GM19240 (cell line): ENCODE measurements around the gene ZNF629.

Experiments
- DNase-seq: peaks from one replicate; pipeline ENCODE4 v3.0.0; 2011; ENCODE audit warnings: low spot score; ENCODE audit not compliant: insufficient read length

ZNF629 gene

DNA sequence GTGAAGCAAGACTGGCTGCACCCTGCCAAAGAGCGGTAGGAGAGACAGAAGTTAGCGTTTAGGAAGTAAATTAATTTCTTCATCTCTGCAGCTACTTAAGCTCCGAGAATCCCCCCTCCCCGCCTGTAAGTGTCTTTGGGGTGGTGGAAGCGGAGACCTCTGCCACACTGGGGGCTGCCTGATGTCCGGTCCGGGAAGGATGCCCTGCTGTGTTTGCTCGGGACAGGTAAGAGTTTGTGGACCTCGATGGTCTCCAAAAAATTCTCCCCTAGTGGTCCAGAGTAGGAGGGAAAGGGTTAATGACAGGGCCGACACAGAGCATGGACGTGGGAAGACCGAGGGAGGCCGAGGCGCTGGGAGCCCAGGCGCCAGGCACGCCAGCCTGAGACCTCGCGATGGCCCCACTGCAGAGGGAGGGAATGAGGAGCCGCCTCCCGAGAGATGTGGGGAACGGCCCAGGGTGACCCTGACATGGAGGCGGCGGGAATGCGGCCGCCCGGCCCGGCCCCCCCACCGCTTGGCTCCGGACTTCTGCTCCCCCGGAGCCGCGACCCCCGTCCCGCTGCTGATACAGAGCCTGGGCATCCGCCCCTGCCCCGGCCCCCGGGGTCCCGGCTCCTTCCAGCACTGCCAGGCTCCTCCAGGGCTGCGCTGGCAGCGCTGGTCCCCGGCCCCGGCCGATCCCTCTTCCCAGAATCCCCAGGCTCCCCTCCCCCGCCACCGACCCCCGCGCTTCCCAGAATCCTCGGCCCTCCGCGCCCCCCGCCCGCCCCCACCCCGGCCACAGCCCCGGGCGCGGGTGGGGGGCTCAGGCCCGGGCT lies 680 bp downstream of the ZNF629 start:
- no peak for DNase-seq

DNA sequence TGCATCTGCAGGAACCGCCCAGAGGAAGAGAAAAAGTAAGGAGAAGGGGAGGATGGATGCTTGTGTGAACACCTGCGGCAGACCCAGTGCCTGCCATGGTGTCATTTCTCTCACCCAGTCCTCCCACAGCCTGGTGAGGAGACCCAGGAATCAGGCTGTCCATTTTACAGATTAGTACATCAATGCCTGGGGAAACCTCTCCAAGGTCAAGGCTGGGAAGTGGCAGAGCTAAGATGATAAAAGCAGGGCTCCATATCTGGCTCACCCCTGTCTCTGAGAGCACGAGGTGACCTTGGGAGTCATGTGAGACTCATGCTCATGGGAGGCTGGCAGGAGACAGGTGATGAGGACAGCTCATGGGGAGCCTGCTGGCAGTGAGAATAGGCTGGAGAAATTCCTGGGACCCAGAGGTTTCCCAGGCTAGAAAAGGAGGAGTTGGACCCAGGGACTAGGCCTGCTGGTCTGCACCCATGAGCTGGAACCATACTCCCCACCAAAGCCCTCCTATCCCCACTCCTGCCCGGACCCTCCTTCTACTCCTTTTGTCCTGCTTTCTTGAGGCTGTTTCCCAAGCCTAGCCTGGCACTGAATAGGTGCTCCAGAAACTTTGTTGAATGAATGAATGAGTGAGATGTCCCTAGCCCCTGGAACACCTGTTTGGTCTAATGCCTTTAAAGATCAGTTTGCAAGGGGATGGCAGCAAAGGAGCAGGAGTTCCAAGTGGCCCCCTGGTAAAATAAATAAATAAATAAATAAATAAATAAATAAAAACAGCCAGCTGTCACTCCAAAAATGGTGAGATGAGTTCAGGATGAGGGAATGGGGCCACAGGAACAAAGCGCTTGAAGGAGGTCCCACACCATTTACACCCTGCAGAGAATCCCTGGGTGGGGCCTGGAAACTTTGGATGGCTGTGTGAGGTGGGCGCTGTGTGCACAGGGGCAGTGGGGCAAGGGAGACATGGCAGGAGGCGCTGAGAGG lies 1.6 kb downstream of the ZNF629 start:
- DNase-seq, result no peak

DNA sequence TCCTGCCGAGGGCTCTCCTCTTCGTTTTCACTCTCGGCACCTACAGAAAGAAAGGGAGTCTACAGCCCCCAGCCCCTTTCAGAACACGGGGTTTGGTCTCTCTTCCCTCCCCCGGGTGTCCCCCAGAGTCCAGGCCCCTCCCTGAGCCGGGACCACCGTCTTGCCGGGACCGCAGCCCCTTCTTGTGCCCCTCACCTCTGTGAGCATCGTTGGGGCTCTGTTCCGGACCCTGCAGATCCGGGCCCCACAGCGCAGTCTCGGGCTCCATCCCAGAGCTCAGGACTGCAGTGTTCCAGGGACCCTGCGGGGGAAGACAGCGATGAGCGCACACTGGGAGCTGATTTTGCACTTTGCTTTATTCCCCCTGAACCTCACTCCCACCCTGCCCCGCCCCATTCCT lies 2.8 kb downstream of the ZNF629 start:
- no peak for DNase-seq

DNA sequence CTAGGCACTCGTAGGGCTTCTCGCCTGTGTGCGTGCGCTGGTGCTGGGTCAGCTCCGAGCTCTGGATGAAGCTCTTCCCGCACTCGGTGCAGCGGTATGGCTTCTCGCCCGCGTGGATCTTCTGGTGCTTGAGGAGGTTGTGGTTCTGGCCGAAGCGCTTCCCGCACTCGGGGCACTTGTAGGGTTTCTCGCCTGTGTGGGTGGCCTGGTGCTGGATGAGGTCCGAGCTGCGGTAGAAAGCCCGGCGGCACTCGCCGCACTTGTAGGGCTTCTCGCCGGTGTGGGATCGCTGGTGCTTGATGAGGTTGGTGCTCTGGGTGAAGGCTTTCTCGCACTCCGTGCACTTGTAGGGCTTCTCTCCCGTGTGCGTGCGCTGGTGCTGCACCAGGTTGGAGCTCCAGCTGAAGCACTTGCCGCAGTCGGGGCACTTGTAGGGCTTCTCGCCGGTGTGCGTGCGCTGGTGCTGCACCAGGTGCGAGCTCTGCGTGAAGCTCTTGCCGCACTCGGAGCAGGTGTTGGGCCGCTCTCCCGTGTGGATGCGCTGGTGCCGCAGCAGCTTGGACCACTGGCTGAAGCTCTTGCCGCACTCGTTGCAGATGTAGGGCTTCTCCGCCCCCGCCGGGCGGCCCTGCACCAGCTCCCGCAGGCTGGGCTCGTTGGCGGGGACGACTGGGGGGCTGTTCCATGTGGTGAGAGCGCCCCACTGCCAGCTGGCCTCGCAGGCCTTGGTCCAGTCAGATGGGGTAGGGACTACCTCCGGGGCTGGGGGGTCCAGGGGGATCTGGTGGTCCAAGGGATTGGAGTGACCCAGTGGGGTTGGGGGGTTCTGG lies 3.5 kb downstream of the ZNF629 start:
- DNase-seq, result no peak

DNA sequence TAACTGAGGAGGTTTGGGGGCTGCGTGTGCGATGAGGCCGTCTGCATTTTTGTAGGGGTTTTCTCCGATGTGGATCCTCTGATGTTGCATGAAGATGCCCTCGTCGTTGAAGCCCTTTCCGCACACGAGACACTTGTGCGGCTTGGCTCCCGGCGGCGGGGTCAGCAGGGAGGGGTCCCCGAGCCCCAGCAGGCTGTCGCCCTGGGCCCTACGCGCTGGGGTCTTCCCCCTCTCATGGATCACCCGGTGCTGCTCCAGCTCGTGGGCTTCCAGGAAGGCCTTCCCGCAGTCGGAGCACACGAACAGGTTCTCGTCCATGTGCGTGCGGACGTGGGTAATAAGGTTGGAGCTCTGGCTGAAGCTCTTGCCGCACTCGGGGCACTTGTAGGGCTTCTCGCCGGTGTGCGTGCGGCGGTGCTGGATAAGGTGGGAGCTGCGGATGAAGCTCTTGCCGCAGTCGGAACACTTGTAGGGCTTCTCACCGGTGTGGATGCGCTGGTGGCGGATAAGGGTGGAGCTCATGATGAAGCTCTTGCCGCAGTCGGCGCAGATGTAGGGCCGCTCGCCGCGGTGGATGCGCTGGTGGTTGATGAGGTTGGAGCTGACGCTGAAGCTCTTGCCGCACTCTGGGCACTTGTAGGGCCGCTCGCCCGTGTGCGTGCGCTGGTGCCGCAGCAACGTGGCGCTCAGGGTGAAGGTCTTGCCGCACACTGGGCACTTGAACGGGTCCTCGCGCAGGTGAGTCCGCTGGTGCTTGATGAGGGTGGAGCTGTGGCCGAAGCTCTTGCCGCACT lies 4.3 kb downstream of the ZNF629 start:
- no peak for DNase-seq

DNA sequence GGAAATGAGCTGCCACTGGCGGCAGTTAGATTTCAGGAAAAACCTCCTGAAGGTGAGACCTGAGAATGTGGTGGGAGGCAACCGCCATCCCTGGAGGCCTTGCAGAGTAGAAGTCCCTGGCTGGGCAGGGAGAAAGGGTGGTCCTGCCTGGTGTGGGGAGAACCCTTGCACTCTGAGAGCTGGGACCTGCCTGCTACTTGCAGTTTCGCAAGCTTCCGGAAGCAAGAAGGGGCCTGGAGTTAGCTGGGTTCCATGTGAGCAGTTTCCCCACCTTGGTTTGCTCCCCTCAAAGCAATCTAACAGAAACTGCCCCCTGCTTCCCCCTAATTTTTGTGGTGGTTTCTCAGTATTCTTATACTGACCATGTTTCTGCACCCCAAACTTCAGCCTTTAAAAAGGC lies 6.5 kb downstream of the ZNF629 start:
- DNase-seq, result no peak

DNA sequence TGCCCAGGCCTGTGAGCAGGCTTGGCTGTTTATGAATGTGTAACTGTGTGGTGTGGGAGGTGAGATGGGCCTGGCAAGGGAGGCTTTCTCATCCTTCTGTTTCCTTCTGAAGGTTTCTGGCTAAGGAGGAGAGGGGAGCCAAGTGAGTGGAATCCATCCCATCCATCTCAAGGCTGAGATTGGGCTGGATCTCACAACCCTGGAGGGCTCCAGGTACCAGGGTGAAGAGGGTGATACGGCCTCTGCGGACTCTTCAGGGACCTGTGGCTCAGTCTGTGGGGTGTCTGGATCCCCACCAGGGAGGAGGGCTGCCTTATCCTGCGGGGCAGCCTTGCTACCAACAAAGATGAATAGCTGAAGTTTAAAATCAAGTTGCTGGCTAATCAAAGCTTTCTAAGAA lies 7.0 kb downstream of the ZNF629 start:
- no peak for DNase-seq

DNA sequence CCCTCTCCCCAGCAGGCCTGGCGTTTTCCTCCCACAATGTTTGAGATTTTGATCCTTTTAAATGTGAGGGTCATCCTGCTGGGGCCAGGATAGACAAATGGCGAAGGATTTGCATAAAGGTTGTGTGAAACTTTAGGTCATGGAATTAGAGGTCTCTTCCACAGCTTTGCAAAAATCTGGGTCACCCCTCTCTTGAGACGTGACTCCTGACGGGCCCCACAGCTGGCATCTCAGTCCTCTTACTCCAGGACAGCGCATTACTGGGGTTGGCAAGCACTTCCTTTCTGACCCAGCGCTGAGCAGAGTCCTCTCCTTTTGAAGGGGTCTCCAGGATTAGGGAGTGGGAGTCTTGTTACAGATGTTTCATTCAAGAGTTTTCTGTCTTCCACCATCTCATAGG lies 7.4 kb downstream of the ZNF629 start:
- no peak for DNase-seq

DNA sequence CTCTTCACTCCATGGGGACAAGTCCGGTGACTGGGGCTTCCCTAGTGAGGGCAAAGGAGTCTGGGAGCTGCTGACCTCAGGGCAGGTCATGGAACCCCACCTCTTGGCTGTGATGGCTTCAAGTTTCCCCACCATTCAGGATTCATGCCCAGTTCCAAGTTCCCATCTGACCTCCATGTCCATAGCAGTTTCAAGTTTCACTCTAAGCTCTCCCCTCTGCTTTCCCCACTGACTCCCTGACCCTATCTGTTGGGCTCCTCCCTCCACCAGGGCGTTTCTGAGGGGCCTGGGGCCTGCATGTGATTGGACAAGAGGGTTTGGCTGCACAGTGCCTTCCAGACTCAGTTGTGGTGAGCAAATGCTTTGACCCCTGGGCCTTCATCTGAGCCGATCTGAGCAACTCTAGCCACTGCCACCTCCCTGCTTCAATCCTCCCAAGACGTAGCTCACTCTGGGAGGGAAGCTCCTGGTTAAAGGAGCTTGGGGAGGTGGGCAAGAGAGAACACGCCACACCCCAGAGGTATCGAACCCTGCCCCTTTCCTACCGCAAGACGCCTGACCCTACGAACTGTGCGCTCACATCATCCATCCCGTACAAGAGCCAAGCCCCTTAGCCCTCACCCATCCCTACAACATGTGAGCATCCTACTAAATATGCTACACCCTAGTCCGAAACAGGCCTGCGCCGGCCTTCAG lies 8.3 kb downstream of the ZNF629 start:
- DNase-seq, result no peak

DNA sequence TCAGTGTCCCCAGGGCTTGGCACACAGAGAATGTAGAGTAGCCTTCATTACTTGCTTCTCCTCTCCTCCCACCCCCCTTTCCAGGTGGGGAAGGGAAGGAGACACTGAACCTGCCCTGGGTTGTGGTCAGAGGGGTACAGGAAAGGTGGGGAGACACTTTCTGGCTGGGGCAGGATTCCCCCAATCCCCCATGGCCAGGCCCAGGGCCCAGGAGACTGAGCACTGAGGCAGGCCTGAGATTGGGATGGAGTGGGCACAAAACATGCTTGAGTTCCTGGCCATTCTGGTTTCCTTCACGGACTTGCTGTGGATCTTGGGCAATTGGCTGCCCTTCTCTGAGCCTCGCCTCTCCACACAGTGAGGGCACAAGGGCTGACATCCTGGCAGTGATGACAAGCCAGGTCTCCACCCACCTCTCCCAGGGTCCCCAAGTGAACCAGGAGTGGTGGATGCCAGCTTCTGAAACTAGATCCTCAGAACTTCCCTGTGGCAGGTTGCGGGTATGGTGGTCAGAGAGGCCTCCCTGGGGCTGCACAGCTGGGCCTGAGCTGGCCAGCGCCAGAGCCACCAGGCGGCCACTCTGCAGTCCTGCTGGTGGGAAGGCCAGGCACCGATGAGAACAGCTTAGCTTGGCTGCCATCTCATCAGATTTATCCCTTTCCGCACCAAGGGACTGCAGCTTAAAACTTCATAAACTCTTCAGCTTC lies 9.3 kb downstream of the ZNF629 start:
- DNase-seq, result no peak

DNA sequence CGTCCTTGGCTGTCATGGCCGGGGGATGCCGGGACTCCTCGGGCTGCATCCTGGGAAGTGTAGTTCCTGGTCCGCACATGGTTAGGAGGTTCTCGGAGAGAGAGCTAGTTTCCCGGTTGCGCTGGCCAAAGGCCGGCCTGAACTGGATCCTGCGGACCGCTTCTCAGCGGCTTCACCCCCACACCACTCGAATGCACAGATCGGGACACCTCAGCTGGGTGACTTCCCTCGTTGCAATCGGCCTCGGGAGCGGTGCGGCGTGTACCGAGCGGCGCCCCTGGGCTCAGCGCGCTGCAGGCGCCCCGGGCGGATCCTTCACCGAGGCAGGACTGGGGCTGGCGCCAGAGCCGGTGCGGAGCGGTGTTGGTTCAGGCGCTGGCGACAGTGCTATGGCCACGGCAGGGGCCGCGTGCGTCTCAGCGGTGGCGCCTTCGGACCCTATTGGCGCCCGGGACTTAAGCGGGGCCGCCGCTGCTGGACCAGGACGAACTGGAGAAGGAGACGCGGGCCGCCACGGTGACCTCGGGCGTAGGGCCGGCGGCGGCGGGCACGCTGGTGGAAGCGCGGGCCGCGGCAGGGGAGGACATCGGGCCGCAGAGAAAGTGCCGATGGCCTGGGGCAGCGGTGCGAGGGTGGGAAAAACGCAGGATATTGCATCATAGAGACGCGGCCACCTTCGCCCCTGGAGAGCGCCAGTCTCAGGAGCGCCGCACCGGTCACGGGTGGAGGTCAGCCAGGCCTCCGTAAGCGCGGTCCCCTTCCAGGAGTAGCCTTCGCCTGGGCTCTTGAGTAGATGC lies 11.4 kb downstream of the ZNF629 start:
- peak; percentile 77 for DNase-seq

DNA sequence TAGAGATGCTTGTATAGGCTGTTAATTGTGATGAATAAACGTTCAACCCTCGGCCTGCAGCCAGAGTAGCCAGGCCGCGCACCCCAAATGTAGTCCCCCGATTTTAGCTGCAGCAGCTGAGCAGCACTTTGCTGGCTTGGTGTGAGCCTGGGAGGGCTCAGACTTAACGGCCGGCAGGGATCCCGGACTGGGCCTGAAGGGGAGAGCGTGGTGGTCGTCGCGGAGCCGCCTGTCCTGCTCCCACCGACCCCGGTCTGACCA lies 11.9 kb downstream of the ZNF629 start:
- DNase-seq, result no peak

DNA sequence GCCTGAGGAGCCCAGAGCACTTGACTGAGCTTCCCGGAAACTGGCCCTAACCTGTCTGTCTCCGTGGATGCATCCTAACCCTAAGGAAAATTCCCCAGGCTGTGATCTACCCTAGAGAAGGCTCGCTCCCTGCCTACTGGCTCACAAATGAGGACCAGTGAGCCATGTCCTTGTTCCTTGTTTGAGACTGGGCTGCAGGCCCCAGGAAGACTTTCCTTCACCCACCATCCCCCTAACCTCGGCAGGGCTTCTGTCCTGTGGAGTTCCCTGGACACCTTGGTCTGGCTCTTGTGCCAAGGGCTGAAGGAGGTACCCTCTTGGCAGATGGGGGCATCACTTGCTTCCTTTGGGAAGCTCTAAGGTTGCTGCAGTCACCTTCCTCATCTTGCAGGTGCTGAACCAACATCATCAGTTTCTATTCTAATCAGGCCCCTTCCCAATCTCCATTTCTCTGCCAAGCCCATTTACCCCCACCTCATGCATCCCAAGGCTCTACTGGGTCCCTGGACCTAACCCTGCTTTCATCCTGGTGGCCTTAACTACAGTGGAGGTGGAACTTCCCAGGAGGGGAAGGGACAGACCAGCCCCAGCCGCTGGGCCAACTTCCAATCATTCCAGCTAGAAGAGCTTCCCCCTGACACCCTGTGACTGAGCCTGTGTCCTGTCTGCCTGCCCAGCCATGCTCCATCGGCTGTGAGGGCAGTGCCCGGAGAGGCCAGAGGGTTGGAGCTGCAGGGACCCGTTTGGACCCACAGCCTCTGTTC lies 12.5 kb downstream of the ZNF629 start:
- no peak for DNase-seq

DNA sequence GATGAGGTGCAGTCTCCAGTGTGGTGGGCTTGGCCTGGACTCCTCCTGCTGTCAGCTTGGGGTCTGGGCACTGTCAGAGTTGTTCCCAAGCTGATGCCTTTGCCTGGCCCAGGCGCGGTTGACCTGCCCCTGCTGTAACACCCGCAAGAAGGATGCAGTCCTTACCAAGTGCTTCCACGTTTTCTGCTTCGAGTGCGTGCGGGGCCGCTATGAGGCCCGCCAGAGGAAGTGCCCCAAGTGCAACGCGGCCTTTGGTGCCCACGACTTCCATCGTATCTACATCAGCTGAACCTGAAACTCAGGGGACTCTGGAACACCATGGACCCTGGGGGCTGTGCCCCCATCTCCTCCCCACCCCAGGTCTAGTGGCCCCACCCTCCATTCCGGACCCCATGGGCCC lies 13.2 kb downstream of the ZNF629 start:
- no peak for DNase-seq

DNA sequence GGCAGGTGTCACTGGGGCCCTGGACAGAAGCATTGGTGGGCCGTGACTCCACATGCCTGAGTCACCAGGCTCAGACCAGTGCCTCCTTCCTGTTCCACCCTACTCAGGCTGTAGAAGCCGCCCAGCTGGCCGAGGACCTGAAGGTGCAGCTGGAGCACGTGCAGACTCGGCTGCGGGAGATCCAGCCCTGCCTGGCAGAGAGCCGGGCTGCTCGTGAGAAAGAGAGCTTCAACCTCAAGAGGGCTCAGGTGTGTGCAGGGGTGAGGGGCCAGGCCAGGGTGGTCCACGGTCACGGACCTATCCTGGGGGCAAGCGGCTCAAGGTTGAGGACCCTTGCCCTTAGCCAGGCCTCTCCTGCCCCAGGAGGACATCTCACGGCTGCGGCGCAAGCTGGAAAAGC lies 15.3 kb downstream of the ZNF629 start:
- no peak for DNase-seq

DNA sequence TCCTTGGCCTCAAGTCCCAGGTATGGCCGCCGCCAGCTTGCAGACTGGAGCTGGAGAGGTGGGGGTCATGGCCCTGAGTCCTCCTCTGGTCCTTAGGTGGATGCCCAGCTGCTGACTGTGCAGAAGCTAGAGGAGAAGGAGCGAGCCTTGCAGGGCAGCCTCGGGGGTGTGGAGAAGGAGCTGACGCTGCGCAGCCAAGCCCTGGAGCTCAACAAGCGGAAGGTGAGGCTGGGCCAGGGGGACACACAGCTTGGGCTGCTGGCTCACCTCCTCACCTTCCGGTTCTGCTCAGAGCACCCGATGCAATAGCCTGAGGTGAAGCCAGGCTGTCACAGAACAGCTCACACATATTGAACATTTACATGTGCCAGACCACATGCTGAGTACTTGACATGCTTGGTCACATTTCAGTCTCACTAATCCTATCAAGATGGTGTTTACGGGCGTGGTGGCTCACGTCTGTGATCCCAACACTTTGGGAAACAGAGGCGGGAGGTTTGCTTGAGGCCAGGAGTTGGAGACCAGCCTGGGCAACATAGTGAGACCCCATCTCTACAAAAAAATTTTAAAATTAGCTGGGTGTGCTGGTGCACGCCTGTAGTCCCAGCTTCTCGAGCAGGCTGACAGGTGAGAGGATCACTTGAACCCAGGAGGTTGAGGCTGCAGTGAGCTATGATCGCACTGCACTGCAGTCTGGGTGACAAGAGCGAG lies 17.5 kb downstream of the ZNF629 start:
- no peak for DNase-seq

DNA sequence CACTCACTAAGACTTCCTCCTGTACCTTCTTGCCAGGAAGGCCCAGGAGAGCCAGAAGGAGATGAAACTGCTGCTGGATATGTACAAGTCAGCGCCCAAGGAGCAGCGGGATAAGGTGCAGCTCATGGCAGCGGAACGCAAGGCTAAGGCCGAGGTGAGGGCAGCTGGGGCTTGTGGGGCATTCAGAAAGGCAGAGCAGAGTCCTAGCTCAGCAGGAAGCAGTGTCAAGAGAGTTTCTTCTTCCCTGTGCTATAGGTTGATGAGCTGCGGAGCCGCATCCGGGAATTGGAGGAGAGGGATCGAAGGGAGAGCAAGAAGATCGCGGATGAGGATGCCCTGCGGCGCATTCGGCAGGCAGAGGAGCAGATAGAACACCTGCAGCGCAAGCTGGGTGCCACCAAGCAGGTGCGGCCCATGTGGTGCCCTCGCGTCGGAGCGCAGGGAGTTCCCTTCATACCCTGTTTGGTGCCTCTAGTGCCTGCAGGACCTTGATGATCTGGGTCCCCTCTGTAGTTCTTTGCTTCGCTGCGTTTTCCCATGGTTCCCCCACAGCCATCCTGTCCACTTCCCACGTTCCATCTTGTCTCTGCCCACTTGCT lies 18.3 kb downstream of the ZNF629 start:
- DNase-seq, result no peak
